Activated CD4-positive, CD25-positive, alpha-beta regulatory T cell (primary cell): Measurements from ENCODE around the gene INO80.
"Not testable (repeated sequence)": the region's sequence is repeated elsewhere in the genome, so short reads cannot be mapped to it uniquely, and the experiment has no call there.

Source experiments
- DNase-seq, 4 experiments: peaks; one replicate each; lab custom pipeline; 2025; lab: John Stamatoyannopoulos, UW

Gene INO80

GRCh38 chr15:41116116-41116961 is at the start of gene INO80:
INO80 (minus strand) TSS chr15:41116280; CDS start chr15:41096310, 19,970 bp downstream.
- DNase-seq: peak; percentile 88 to 95 (median 91)

- DNase-seq: no peak
These were observed 45.7 kb upstream of the INO80 start for GRCh38 chr15:41161736-41162135.

GRCh38 chr15:41161336-41161735 is 45.3 kb upstream of the INO80 start:
- no peak for DNase-seq

GRCh38 chr15:41160639-41161315 is 44.7 kb upstream of the INO80 start:
- no peak for DNase-seq

- no peak for DNase-seq
These were observed 38.3 kb upstream of the INO80 start for GRCh38 chr15:41154412-41154811.

GRCh38 chr15:41153733-41154132 is 37.7 kb upstream of the INO80 start:
- no peak for DNase-seq

GRCh38 chr15:41151451-41152005 is 35.4 kb upstream of the INO80 start:
- DNase-seq: no peak

- DNase-seq: no peak
These were observed 34.2 kb upstream of the INO80 start for GRCh38 chr15:41150279-41150678.

- no peak for DNase-seq
These were observed 32.0 kb upstream of the INO80 start for GRCh38 chr15:41148065-41148464.

GRCh38 chr15:41139619-41140018 is 23.5 kb upstream of the INO80 start:
- DNase-seq: no peak

GRCh38 chr15:41139112-41139511 is 23.0 kb upstream of the INO80 start:
- DNase-seq: not testable (repeated sequence)

GRCh38 chr15:41135580-41135979 is 19.5 kb upstream of the INO80 start:
- not testable (repeated sequence) for DNase-seq

GRCh38 chr15:41133454-41133853 is 17.4 kb upstream of the INO80 start:
- no peak for DNase-seq

GRCh38 chr15:41132094-41132493 is 16.0 kb upstream of the INO80 start:
- not testable (repeated sequence) for DNase-seq

- DNase-seq: no peak
These were observed 12.3 kb upstream of the INO80 start for GRCh38 chr15:41128174-41128902.

- no peak for DNase-seq
These were observed 10.0 kb upstream of the INO80 start for GRCh38 chr15:41125931-41126642.

- DNase-seq: no peak
These were observed 9.1 kb upstream of the INO80 start for GRCh38 chr15:41125063-41125669.

- no peak for DNase-seq
These were observed 8.0 kb upstream of the INO80 start for GRCh38 chr15:41124058-41124457.

- DNase-seq: no peak
These were observed 6.8 kb upstream of the INO80 start for GRCh38 chr15:41122849-41123248.

- no peak for DNase-seq
These were observed 5.9 kb upstream of the INO80 start for GRCh38 chr15:41121951-41122350.

GRCh38 chr15:41116962-41117252 is 827 bp upstream of the INO80 start:
- DNase-seq: no peak
